Measurements from ENCODE around the gene FEV. TPM values are rescaled to one million over a fixed set of nuclear protein-coding genes. Genes with fewer than 3 reads are reported as not detected.

FEV gene
- total RNA-seq: not detected in 2 replicates

GRCh38 chr2:218985021-218985324, at the start of gene FEV:
TSS of gene FEV (minus strand) at chr2:218985184. CDS start at chr2:218985075, 109 bp downstream.

DNA sequence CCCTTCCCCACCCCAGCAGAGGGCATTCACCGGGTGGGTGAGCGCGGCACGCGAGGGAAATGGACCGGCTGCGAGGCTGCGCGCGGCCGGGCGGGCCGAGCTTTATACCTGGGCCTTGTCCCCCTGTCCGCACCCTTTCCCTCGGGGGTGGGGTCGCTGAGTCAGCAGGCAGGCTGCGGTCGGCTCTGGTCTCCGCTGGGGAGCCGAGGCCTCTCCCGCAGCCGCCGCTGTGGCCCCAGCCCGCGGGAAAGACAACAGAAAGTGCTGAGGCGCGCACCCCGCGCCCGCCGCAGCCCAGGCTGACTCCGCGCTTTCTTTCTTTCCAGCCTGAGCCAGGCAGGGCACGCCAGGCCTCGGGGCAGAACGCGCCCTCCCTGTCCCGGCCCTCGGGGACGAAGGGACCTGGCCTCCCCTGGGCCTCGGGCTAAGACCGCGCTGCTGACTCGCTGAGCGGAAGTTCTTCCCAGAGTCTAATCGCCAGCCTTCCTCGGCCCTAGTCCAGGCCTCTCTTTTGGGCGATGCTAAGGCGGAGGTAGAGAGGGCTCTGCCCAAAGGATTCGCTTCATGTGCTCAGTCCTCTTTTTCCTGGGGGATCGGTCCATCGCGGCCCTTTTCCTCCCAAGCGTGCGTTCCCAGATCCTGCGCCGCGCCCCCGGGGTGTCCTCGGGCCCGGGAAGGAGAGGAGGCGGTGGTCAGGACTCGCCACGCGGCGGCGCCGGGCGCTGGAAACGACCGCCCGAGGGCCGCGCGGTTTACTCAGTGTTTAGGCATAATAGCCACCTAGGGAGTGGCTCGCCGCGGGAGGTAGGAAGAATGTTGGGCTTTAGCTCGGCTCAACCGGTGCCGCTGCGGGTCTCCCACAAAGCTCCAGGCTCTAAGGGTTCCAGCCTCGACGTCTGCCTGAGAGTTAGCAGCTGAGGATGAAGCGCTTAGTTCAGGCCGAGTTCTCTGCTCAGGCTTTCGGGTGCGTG, 8.6 kb upstream of the FEV start, which contains the start of gene CRYBA2:
Gene CRYBA2, minus strand, starts transcription at position 78 of the 971 bp plus-strand sequence. CDS start 246 bp downstream, outside the sequence.

GRCh38 chr2:218959141-218959731, 25.7 kb downstream of the FEV start, which contains the start of gene CDK5R2:
TSS of gene CDK5R2 (plus strand) at chr2:218959666. CDS start at chr2:218959821, 155 bp downstream.

Small RNAs within 50 kb of the gene (small RNA-seq; reads per million reads assigned to genes)
- gene MIR375: not detected

Other genes starting within 250 kb of the FEV start
- 1.1 and 2.4 TPM in 2 replicates for gene CYP27A1, start 203.0 kb downstream of the FEV start, total RNA-seq
- not detected in 2 replicates for gene PRKAG3, start 153.4 kb downstream of the FEV start, total RNA-seq
- gene WNT6, start 125.4 kb downstream of the FEV start, total RNA-seq: 1.1 and 21.2 TPM in 2 replicates
- gene WNT10A, start 104.3 kb downstream of the FEV start, total RNA-seq: under 0.01 and 0.11 TPM in 2 replicates
- gene CDK5R2, start 25.5 kb downstream of the FEV start, total RNA-seq: not detected in 2 replicates
- gene CRYBA2, start 8.2 kb upstream of the FEV start, total RNA-seq: not detected in 2 replicates
- gene CFAP65, start 56.3 kb upstream of the FEV start, total RNA-seq: not detected in 2 replicates
- under 0.01 TPM in 1 of 2 replicates, not detected in the other for gene IHH, start 75.7 kb upstream of the FEV start, total RNA-seq
- 21.9 and 23.6 TPM in 2 replicates for gene NHEJ1, start 175.6 kb upstream of the FEV start, total RNA-seq
- 0.54 and 2.0 TPM in 2 replicates for gene SLC23A3, start 184.8 kb upstream of the FEV start, total RNA-seq
- gene CNPPD1, start 191.7 kb upstream of the FEV start, total RNA-seq: 13.4 and 14.5 TPM in 2 replicates
- gene RETREG2, start 193.1 kb upstream of the FEV start, total RNA-seq: 75.0 and 85.6 TPM in 2 replicates
- 31.4 and 37.8 TPM in 2 replicates for gene ZFAND2B, start 221.6 kb upstream of the FEV start, total RNA-seq
- 16.1 and 38.0 TPM in 2 replicates for gene ABCB6, start 233.8 kb upstream of the FEV start, total RNA-seq
- 36.1 and 71.0 TPM in 2 replicates for gene ATG9A, start 244.5 kb upstream of the FEV start, total RNA-seq
- gene ANKZF1, start 244.6 kb upstream of the FEV start, total RNA-seq: 34.9 and 45.5 TPM in 2 replicates

All from placental epithelial cell (primary cell).